ENCODE results near the gene RNF215.

RNF215 gene

DNA sequence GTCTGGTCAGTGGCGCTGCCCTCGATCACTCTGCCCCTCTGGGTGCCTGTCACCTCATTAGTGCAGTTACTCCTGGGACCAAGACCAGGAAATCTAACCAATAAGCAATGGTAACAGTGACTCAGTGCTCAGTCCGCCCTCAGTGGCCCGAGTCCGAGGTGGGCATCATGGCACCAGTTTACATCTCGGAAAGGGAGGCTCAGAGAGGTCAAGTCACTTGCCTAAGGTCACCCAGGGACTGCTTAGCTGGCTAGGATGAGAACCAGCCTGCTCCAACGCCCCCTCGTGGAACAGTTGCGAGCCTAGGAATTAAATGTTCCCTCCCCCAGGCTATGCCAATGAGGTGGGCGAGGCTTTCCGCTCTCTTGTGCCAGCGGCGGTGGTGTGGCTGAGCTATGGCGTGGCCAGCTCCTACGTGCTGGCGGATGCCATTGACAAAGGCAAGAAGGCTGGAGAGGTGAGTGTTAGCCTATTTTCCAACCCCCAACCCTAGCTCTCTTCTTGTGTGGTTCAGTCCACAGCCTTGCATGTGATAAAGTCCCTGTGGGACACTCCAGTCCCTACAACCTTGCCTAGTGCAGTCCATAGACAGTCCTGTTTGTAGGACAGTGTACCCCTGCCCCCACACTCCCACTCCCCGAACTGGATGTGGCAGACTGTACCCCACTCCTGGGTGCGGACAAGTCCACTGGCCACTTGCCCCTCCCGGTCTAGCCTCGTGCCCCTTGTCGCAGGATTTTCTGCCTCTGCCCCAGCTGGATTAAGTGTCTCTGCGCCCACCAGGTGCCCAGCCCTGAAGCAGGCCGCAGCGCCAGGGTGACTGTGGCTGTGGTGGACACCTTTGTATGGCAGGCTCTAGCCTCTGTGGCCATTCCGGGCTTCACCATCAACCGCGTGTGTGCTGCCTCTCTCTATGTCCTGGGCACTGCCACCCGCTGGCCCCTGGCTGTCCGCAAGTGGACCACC, 39.5 kb upstream of the RNF215 start:
- Histone ChIP-seq H3K9me3 (ENCODE audit: control insufficient read depth, insufficient read depth, low read depth, low read length) (no peaks in the 10 kb centered on the region), H3K36me3 (ENCODE audit: control insufficient read depth, insufficient read depth, low read length) (peaks cover 21% of the 10 kb centered on the region), H3K4me1 (ENCODE audit: control insufficient read depth, insufficient read depth, low read length) (peaks cover 22% of the 10 kb centered on the region), H3K27ac (ENCODE audit: low read depth, low read length) (peak overlapping the region; percentile 57; the same call in 1 of the 2 replicates), H3K27me3 (ENCODE audit: control insufficient read depth, insufficient read depth, low read length) (no peaks in the 10 kb centered on the region), H3K9ac (ENCODE audit: low read length) (peak overlapping the region; percentile 77), H3K4me3 (ENCODE audit: low read depth, low read length) (peak overlapping the region; percentile 81)

DNA sequence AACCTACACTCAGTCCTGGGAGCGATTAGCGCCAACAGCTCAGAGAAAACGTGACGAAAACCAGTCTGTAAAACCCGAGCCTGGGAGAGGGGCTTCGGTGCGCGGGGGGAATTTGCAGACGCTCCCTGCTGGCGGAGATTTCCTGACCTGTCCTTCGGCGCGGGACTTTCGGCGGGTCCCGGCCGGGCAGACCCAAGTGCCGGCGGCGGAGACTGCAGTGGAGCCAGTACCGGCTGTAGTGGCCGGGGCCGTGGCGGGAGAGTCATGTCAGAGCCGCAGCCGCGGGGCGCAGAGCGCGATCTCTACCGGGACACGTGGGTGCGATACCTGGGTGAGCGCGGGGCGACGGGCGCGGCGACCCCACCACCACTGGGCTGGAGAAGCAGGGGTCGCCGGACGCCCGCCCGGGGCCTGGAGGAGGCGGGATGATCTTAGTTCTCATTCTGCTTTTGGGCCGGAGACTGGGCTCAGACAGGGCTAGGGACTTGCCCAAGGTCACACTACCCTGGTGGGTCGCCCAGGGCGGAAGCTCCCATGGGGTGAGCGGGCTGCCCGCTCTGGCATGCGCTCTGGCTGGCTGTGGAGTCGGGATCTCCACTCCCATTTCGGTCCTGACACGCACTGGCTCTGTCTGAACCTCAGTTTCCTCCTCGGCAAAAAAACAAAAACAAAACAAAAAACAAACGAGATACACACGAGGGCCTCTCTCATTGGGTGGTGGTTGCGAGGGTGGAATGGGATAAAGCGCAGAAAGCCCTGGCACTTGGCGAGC, 38.6 kb upstream of the RNF215 start, which contains the start of gene MTFP1:
TSS of gene MTFP1 (plus strand) at position 153 of the 772 bp plus-strand sequence. CDS start at position 265, 112 bp downstream.
- H3K27ac ChIP-seq (ENCODE audit: low read depth, low read length), result peak within 1 kb of the TSS; percentile 57; the same call in 1 of the 2 replicates

DNA sequence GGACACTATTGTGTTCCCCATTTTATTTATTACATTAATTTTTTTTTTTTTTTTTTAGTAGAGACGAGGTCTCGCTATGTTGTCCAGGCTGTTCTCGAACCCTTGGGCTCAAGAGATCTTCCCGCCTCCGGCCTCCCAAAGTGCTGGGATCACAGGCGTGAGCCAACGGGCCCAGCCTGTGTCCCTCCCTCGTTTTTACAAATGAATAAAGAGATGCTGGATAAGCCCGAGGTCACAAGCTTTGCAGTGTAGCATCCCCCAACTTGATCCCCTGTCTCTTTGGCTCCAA, 38.1 kb upstream of the RNF215 start:
- Histone ChIP-seq H3K27me3 (ENCODE audit: control insufficient read depth, insufficient read depth, low read length) (no peaks in the 10 kb centered on the region), H3K36me3 (ENCODE audit: control insufficient read depth, insufficient read depth, low read length) (peaks cover 33% of the 10 kb centered on the region), H3K9ac (ENCODE audit: low read length) (peak overlapping the region; percentile 77), H3K9me3 (ENCODE audit: control insufficient read depth, insufficient read depth, low read depth, low read length) (no peaks in the 10 kb centered on the region), H3K4me1 (ENCODE audit: control insufficient read depth, insufficient read depth, low read length) (peaks cover 28% of the 10 kb centered on the region), H3K27ac (ENCODE audit: low read depth, low read length) (peak overlapping the region; percentile 57; the same call in 1 of the 2 replicates), H3K4me3 (ENCODE audit: low read depth, low read length) (peak overlapping the region; percentile 81)

More for the DNA sequence above, 38.6 kb upstream of the RNF215 start, which contains the start of gene MTFP1:
- Histone ChIP-seq H3K36me3 (ENCODE audit: control insufficient read depth, insufficient read depth, low read length) (peaks cover 29% of the 10 kb centered on the region), H3K9ac (ENCODE audit: low read length) (peak within 1 kb of the TSS; percentile 77), H3K9me3 (ENCODE audit: control insufficient read depth, insufficient read depth, low read depth, low read length) (no peaks in the 10 kb centered on the region), H3K4me1 (ENCODE audit: control insufficient read depth, insufficient read depth, low read length) (peaks cover 28% of the 10 kb centered on the region), H3K27me3 (ENCODE audit: control insufficient read depth, insufficient read depth, low read length) (no peaks in the 10 kb centered on the region), H3K4me3 (ENCODE audit: low read depth, low read length) (peak within 1 kb of the TSS; percentile 81)

DNA sequence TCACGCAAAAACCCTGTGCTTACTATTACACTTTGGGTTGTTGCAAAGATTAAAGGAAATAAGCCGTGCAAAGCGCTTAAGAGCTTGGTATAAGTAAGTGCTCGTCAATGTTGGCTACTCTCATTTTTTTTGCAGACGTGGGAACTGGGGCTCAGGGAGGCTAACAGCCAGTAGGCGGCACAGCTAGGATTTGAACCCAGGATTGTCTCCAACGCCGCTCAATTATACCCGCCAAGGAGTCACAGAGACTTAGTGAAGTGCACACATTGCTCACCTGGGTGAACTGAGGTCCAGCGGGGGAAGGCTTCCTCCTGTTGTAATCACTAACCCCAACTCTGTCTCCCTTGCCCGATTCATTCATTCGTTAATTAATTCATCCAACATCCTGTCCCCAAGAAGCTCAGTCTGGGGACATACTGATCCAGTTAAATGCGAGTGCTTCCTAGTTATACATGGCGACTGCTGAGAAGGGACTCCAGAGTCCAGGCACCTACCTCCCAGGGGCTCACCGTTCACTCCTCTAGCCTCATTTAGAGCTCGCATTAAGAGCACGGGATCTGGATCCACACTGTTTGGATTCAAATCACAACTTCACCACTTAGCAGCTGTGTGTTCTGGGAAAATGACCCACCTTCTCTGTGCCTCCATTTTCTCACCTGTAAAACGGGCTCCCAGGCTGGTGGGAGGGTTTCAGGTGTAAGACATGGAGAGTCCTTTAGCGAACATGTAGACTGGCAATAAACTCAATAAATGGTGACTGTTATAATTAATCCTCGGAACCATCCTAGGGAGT, 37.5 kb upstream of the RNF215 start:
- peaks cover 28% of the 10 kb centered on the region for H3K4me1 ChIP-seq (ENCODE audit: control insufficient read depth, insufficient read depth, low read length)
- H3K9me3 ChIP-seq (ENCODE audit: control insufficient read depth, insufficient read depth, low read depth, low read length), result no peaks in the 10 kb centered on the region
- H3K9ac ChIP-seq (ENCODE audit: low read length), result peak overlapping the region; percentile 44
- peaks cover 35% of the 10 kb centered on the region for H3K36me3 ChIP-seq (ENCODE audit: control insufficient read depth, insufficient read depth, low read length)
- peak overlapping the region; percentile 4; the same call in 1 of the 2 replicates for H3K27ac ChIP-seq (ENCODE audit: low read depth, low read length)
- peak overlapping the region; percentile 81 for H3K4me3 ChIP-seq (ENCODE audit: low read depth, low read length)
- no peaks in the 10 kb centered on the region for H3K27me3 ChIP-seq (ENCODE audit: control insufficient read depth, insufficient read depth, low read length)

GRCh38 chr22:30423959-30424533, 36.8 kb upstream of the RNF215 start:
- peaks cover 28% of the 10 kb centered on the region for H3K4me1 ChIP-seq (ENCODE audit: control insufficient read depth, insufficient read depth, low read length)
- H3K9ac ChIP-seq (ENCODE audit: low read length), result peak overlapping the region; percentile 96
- H3K36me3 ChIP-seq (ENCODE audit: control insufficient read depth, insufficient read depth, low read length), result peaks cover 35% of the 10 kb centered on the region
- H3K27me3 ChIP-seq (ENCODE audit: control insufficient read depth, insufficient read depth, low read length), result no peaks in the 10 kb centered on the region
- peak overlapping the region; percentile 96; the same call in 1 of the 2 replicates for H3K27ac ChIP-seq (ENCODE audit: low read depth, low read length)
- peak overlapping the region; percentile 81 for H3K4me3 ChIP-seq (ENCODE audit: low read depth, low read length)
- H3K9me3 ChIP-seq (ENCODE audit: control insufficient read depth, insufficient read depth, low read depth, low read length), result no peaks in the 10 kb centered on the region

GRCh38 chr22:30423301-30423958, 36.2 kb upstream of the RNF215 start:
- H3K27me3 ChIP-seq (ENCODE audit: control insufficient read depth, insufficient read depth, low read length), result no peaks in the 10 kb centered on the region
- peaks cover 28% of the 10 kb centered on the region for H3K4me1 ChIP-seq (ENCODE audit: control insufficient read depth, insufficient read depth, low read length)
- H3K9ac ChIP-seq (ENCODE audit: low read length), result peak overlapping the region; percentile 96
- H3K4me3 ChIP-seq (ENCODE audit: low read depth, low read length), result peak overlapping the region; percentile 81
- peaks cover 35% of the 10 kb centered on the region for H3K36me3 ChIP-seq (ENCODE audit: control insufficient read depth, insufficient read depth, low read length)
- no peaks in the 10 kb centered on the region for H3K9me3 ChIP-seq (ENCODE audit: control insufficient read depth, insufficient read depth, low read depth, low read length)
- H3K27ac ChIP-seq (ENCODE audit: low read depth, low read length), result peak overlapping the region; percentile 96

GRCh38 chr22:30422481-30423300, 35.5 kb upstream of the RNF215 start:
- no peaks in the 10 kb centered on the region for H3K27me3 ChIP-seq (ENCODE audit: control insufficient read depth, insufficient read depth, low read length)
- H3K4me3 ChIP-seq (ENCODE audit: low read depth, low read length), result peak overlapping the region; percentile 81
- H3K4me1 ChIP-seq (ENCODE audit: control insufficient read depth, insufficient read depth, low read length), result peaks cover 28% of the 10 kb centered on the region
- H3K36me3 ChIP-seq (ENCODE audit: control insufficient read depth, insufficient read depth, low read length), result peaks cover 34% of the 10 kb centered on the region
- peak overlapping the region; percentile 96 for H3K27ac ChIP-seq (ENCODE audit: low read depth, low read length)
- H3K9ac ChIP-seq (ENCODE audit: low read length), result peak overlapping the region; percentile 96
- H3K9me3 ChIP-seq (ENCODE audit: control insufficient read depth, insufficient read depth, low read depth, low read length), result no peaks in the 10 kb centered on the region

DNA sequence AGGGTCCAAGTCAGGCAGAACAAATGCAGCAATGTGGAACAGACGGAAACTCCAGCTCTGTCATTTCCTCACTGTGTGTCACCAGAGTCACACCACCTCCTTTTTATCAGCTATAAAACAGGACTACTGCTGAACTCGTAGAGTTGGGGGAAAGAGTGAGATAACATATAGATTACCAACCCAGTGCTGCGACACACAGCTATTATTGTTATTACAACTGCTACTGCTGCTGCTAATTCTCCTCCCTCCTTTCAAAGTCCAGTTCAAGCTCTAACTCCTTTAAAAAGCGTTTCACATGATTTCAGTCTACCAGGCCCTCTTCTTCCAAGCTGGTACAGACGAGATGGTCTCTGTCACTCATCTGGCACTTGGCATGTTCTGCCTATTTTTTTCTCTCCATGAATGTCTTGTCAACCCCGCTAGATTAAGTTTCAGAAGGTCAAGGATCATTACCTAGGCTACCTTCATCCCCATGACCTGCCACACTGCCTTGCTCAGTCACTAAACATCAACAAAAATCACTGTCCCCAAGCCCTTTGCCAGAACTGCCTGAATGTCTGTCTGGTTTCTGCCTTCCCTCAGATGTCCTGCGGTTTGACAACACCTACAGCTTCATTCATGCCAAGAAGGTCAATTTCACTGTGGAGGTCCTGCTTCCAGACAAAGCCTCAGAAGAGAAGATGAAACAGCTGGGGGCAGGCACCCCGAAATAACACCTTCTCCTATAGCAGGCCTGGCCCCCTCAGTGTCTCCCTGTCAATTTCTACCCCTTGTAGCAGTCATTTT, 34.7 kb upstream of the RNF215 start:
- Histone ChIP-seq H3K9me3 (ENCODE audit: control insufficient read depth, insufficient read depth, low read depth, low read length) (no peaks in the 10 kb centered on the region), H3K4me1 (ENCODE audit: control insufficient read depth, insufficient read depth, low read length) (peaks cover 28% of the 10 kb centered on the region), H3K9ac (ENCODE audit: low read length) (peak overlapping the region; percentile 96), H3K4me3 (ENCODE audit: low read depth, low read length) (peak overlapping the region; percentile 81), H3K27ac (ENCODE audit: low read depth, low read length) (peak overlapping the region; percentile 96; the same call in 1 of the 2 replicates), H3K36me3 (ENCODE audit: control insufficient read depth, insufficient read depth, low read length) (peaks cover 33% of the 10 kb centered on the region), H3K27me3 (ENCODE audit: control insufficient read depth, insufficient read depth, low read length) (no peaks in the 10 kb centered on the region)
